GM12878 (cell line): Measurements from ENCODE around the gene DHRS7B. TPM values are rescaled to one million over a fixed set of nuclear protein-coding genes. Genes with fewer than 3 reads are reported as not detected.

Source experiments
- ATAC-seq: fragments of 200-7000 bp; cut with Tn5 transposase; 3 replicates; pipeline ENCODE4 v1.9.1; 2020; ENCODE audit warnings: mild to moderate bottlenecking, moderate library complexity
- BruUV-seq: library from RNA; stranded (reverse); fragments of 400-500 nt; replicated peaks from 2 replicates; lab custom pipeline; 2021; lab: Mats Ljungman, UMichigan
- CTCF ChIA-PET: fragments of 300-600 bp; sonication (Branson Sonifier 250); formaldehyde crosslinking; extraction: SDS; loops from one replicate; lab custom pipeline; 2021; ENCODE audit warnings: inconsistent platforms; lab: Yijun Ruan, JAX
- POLR2A ChIA-PET: fragments of 350-600 bp; formaldehyde crosslinking; extraction: SDS; loops from one replicate; lab custom pipeline; 2021; ENCODE audit warnings: inconsistent platforms; lab: Charles Lee
- RAD21 ChIA-PET: fragments of 300-600 bp; sonication (Branson Sonifier 250); formaldehyde crosslinking; loops from one replicate; lab custom pipeline; 2023; ENCODE audit warnings: antibody characterized with exemption; ENCODE audit not compliant: unreplicated experiment; lab: Charles Lee
- SMC1A ChIA-PET: fragments of 300-600 bp; sonication (Branson Sonifier 250); formaldehyde crosslinking; loops from one replicate; lab custom pipeline; 2023; ENCODE audit not compliant: unreplicated experiment, uncharacterized antibody; lab: Charles Lee
- DNase-seq: peaks from one replicate; pipeline ENCODE4 v3.0.0-alpha.2; 2011; ENCODE audit warnings: low read depth, low spot score
- FAIRE-seq: peaks from 3 replicates; lab custom pipeline; 2011; peaks lifted over from hg19 to GRCh38; lab: Jason Lieb, UNC
- H2AFZ ChIP-seq: 2 replicates; pipeline ENCODE4 v1.6.0; 2011; ENCODE audit warnings: low read depth, low read length, control low read depth; ENCODE audit not compliant: control insufficient read depth
- H3K27ac ChIP-seq: 2 replicates; pipeline ENCODE4 v1.5.1; 2011; ENCODE audit warnings: control low read depth; ENCODE audit not compliant: control insufficient read depth, insufficient read depth
- H3K27me3 ChIP-seq, 2 experiments: replicated peaks in 1 of 2; 2 replicates each; pipeline versions ENCODE4 v1.6.0 to v1.6.1; 2011; ENCODE audit warnings: low read length in 1 of 2; ENCODE audit not compliant: control insufficient read depth in 2 of 2, insufficient read depth in 2 of 2
- H3K36me3 ChIP-seq, 2 experiments: 2 replicates each; pipeline ENCODE4 v1.5.1; 2011; ENCODE audit warnings: low read length in 1 of 2; ENCODE audit not compliant: control insufficient read depth in 2 of 2, insufficient read depth in 2 of 2
- H3K4me1 ChIP-seq: 2 replicates; pipeline ENCODE4 v1.6.1; 2011; ENCODE audit warnings: mild to moderate bottlenecking, low read length, moderate library complexity, mixed read lengths; ENCODE audit not compliant: control insufficient read depth, insufficient read depth
- H3K4me2 ChIP-seq: 2 replicates; pipeline ENCODE4 v1.6.0; 2011; ENCODE audit warnings: control low read depth; ENCODE audit not compliant: control insufficient read depth, insufficient read depth
- H3K4me3 ChIP-seq: fragments of 200-600 bp; sonication (generic); 2 replicates; pipeline ENCODE4 v1.5.1; 2016
- H3K79me2 ChIP-seq: 2 replicates; pipeline ENCODE4 v1.6.0; 2011; ENCODE audit warnings: low read length; ENCODE audit not compliant: control insufficient read depth, insufficient read depth
- H3K9ac ChIP-seq: 2 replicates; pipeline ENCODE4 v1.8.0; 2011; ENCODE audit warnings: low read length, control low read depth, mixed read lengths; ENCODE audit not compliant: control insufficient read depth, insufficient read depth
- H3K9me3 ChIP-seq: replicated peaks from 3 replicates; pipeline ENCODE4 v1.5.1; 2011; ENCODE audit warnings: mild to moderate bottlenecking, low read length; ENCODE audit not compliant: control insufficient read depth, insufficient read depth
- H4K20me1 ChIP-seq: 2 replicates; pipeline ENCODE4 v1.6.0; 2011; ENCODE audit not compliant: control insufficient read depth, insufficient read depth
- BMI1 ChIP-seq: fragments of 450-650 bp; IDR thresholded peaks from 2 replicates; pipeline ENCODE4 v1.6.1; 2016; ENCODE audit warnings: mild to moderate bottlenecking, moderate library complexity, borderline replicate concordance
- CHD4 ChIP-seq: fragments of 200-600 bp; sonication (generic); IDR thresholded peaks from 2 replicates; pipeline ENCODE4 v1.6.1; 2016; ENCODE audit warnings: mild to moderate bottlenecking
- CREM ChIP-seq: IDR thresholded peaks from 2 replicates; pipeline ENCODE4 v1.6.1; 2014; ENCODE audit warnings: antibody characterized with exemption, low read depth
- CUX1 ChIP-seq: IDR thresholded peaks from 2 replicates; pipeline ENCODE4 v1.6.1; 2012; ENCODE audit warnings: improper control_type of control experiment, low read depth, low read length; ENCODE audit not compliant: insufficient replicate concordance
- FOXK2 ChIP-seq: fragments of 450-650 bp; IDR thresholded peaks from 2 replicates; pipeline ENCODE4 v1.6.1; 2017; ENCODE audit warnings: mild to moderate bottlenecking, moderate library complexity
- IRF4 ChIP-seq: IDR thresholded peaks from 2 replicates; pipeline ENCODE4 v1.6.1; 2011; ENCODE audit warnings: low read depth, low read length
- IRF5 ChIP-seq: fragments of 450-650 bp; IDR thresholded peaks from 2 replicates; pipeline ENCODE4 v1.6.1; 2017; ENCODE audit warnings: borderline replicate concordance
- MAX ChIP-seq: IDR thresholded peaks from 2 replicates; pipeline ENCODE4 v1.6.1; 2012; ENCODE audit warnings: low read depth, low read length, improper control_type of control experiment
- MTA2 ChIP-seq: fragments of 450-650 bp; IDR thresholded peaks from 2 replicates; pipeline ENCODE4 v1.6.1; 2016; ENCODE audit warnings: low read depth, mild to moderate bottlenecking, moderate library complexity
- NBN ChIP-seq: fragments of 450-650 bp; IDR thresholded peaks from 2 replicates; pipeline ENCODE4 v1.6.1; 2016
- PKNOX1 ChIP-seq: fragments of 450-650 bp; IDR thresholded peaks from 2 replicates; pipeline ENCODE4 v1.6.1; 2016; ENCODE audit warnings: mild to moderate bottlenecking
- POLR2AphosphoS5 ChIP-seq: IDR thresholded peaks from 2 replicates; pipeline ENCODE4 v1.6.1; 2011; ENCODE audit warnings: mild to moderate bottlenecking, low read length, inconsistent platforms
- RUNX3 ChIP-seq: IDR thresholded peaks from 2 replicates; pipeline ENCODE4 v1.6.1; 2012; ENCODE audit warnings: low read length, inconsistent platforms
- SREBF1 ChIP-seq: IDR thresholded peaks from 2 replicates; pipeline ENCODE4 v1.6.1; 2012; ENCODE audit warnings: mild to moderate bottlenecking, low read length
- ZNF384 ChIP-seq: IDR thresholded peaks from 2 replicates; pipeline ENCODE4 v1.6.1; 2012; ENCODE audit warnings: low read depth, mild to moderate bottlenecking, low read length, improper control_type of control experiment, borderline replicate concordance
- ZSCAN29 ChIP-seq: fragments of 450-650 bp; IDR thresholded peaks from 2 replicates; pipeline ENCODE4 v1.6.1; 2017; ENCODE audit warnings: mild to moderate bottlenecking, moderate library complexity
- WGBS: methylation state at CpG from one replicate; pipeline ENCODE4 v1.1.6; 2016; ENCODE audit warnings: low lambda C conversion rate; ENCODE audit not compliant: insufficient replicate concordance, insufficient coverage; ENCODE audit errors: missing lambda C conversion rate; 5-methylcytosine and 5-hydroxymethylcytosine counted together
- in situ Hi-C: fragments of 300-500 bp; cut with MboI; formaldehyde crosslinking; loops from 9 replicates; pipeline ENCODE4 v1.14.3; 2018; ENCODE audit warnings: mixed read lengths
- intact Hi-C: fragments of 100-400 bp; cut with micrococcal nuclease; formaldehyde crosslinking; loops from one replicate; pipeline ENCODE4 v1.14.2; 2022; ENCODE audit not compliant: unreplicated experiment
- polyA plus RNA-seq, 11 experiments: library from polyadenylated mRNA; depleted of rRNA in 4 of 11; unstranded in 6 of 11; stranded (reverse) in 5 of 11; fragments of >200 nt; fragmentation: Nextera tagmentation in 4 of 11; fragmentation: Illumina TruSeq in 1 of 11; extraction: Ambion mirVana in 4 of 11; extraction: Trizol in 1 of 11; gene quantifications; 1 replicate in 1 of 11; 2 replicates in 10 of 11; pipeline versions ENCODE4 v1.2.1 to v1.2.3, GENCODE V29; 2011 to 2016; ENCODE audit warnings: inconsistent platforms in 2 of 11, missing spikeins in 2 of 11, low read depth in 1 of 11
- total RNA-seq, 4 experiments: library from RNA; depleted of rRNA in 3 of 4; stranded (reverse); fragments of >200 nt in 3 of 4; fragmentation: Illumina TruSeq in 1 of 4; extraction: Trizol in 1 of 4; gene quantifications; 2 replicates each; pipeline versions ENCODE4 v1.2.1 to v1.2.3, GENCODE V29; 2013 to 2021

Gene DHRS7B
- total and polyA plus RNA-seq, 10 of the 15 experiments (the other 5 are each of a cell fraction or from before 2014, with no cell fraction given), result 11.1 to 35.6 (median 23.0) TPM

- RAD21 ChIA-PET, result interaction anchor here (1.0 to 1.6 kb wide), 3 partner anchors 74 to 87 kb away, joined by 3 to 4 read pairs (median 4); no protein-coding TSS in a partner anchor
- WGBS, result under 1% methylated on average over 70 of the region's 76 CpGs
- CTCF ChIA-PET, result interaction anchor here (1.6 to 2.0 kb wide), 2 partner anchors 95 to 115 kb away, joined by 3 to 6 read pairs; no protein-coding TSS in a partner anchor
- Histone ChIP-seq H3K27me3 (no peaks in the 10 kb centered on the region), H3K9me3 (no peaks in the 10 kb centered on the region), H2AFZ (peak within 1 kb of the TSS; percentile 87), H3K36me3 (peaks cover 0 to 3% of the 10 kb centered on the region in 2 experiments; a peak in 2 of 4 replicates), H3K79me2 (peaks cover 62% of the 10 kb centered on the region), H3K4me1 (peaks cover 9% of the 10 kb centered on the region; the same call in 1 of the 2 replicates), H3K4me2 (peak within 1 kb of the TSS; percentile 91), H3K27ac (peak within 1 kb of the TSS; percentile 90), H3K9ac (peak within 1 kb of the TSS; percentile 94), H4K20me1 (peaks cover 1% of the 10 kb centered on the region; the same call in 1 of the 2 replicates), H3K4me3 (peak within 1 kb of the TSS; percentile 81)
- in situ Hi-C loops, result loop anchor here (5.0 kb wide), 1 partner anchor 177 kb away; no protein-coding TSS in a partner anchor
- ATAC-seq, result peak; percentile 95
- peak; percentile 71 for DNase-seq
- SMC1A ChIA-PET, result interaction anchor here (1.5 to 1.6 kb wide), 2 partner anchors 72 to 82 kb away, joined by 3 to 6 read pairs; no protein-coding TSS in a partner anchor
- peak; percentile 56 for FAIRE-seq
- no TSS peak for BruUV-seq
- POLR2A ChIA-PET, result interaction anchor here (1.2 to 1.5 kb wide), 2 partner anchors 13 to 87 kb away, joined by 3 to 4 read pairs; partner anchors contain the start of gene DHRS7B
- intact Hi-C loops, result loop anchor here (2.0 to 5.0 kb wide), 3 partner anchors 73 to 172 kb away; partner anchors contain the start of genes DHRS7B and USP22
- no peak for TF ChIP-seq BMI1
- no peak for TF ChIP-seq MTA2
- TF ChIP-seq NBN, result 0 out of 2 replicates have a peak, but pooled peaks have one; percentile 13
- TF ChIP-seq PKNOX1, result peak; percentile 24; the same call in 1 of the 2 replicates
- TF ChIP-seq CREM, result peak; percentile 91
- TF ChIP-seq RUNX3, result peak; percentile 62
- peak; percentile 88 for TF ChIP-seq SREBF1
- no peak for TF ChIP-seq ZSCAN29
- TF ChIP-seq ZNF384, result no peak
- TF ChIP-seq IRF5, result peak; percentile 40; the same call in 1 of the 2 replicates
- TF ChIP-seq POLR2AphosphoS5, result peak; percentile 71; the same call in 1 of the 2 replicates
- TF ChIP-seq FOXK2, result no peak
- peak; percentile 12; the same call in 1 of the 2 replicates for TF ChIP-seq MAX
- TF ChIP-seq CUX1, result no peak
- no peak for TF ChIP-seq IRF4
- no peak for TF ChIP-seq CHD4
Measured at GRCh38 chr17:21214015-21214776, 87.4 kb downstream of the DHRS7B start, which contains the start of gene TMEM11. Gene TMEM11, minus strand, starts transcription at chr17:21214161. Its CDS starts 9 bp downstream, at chr17:21214152.
